DMS 273 (cell line): Measurements from ENCODE around the gene MAP3K8.

Experiments used
- DNase-seq: peaks from one replicate; lab custom pipeline; 2025; ENCODE audit not compliant: unreplicated experiment; lab: John Stamatoyannopoulos, UW

The MAP3K8 gene

DNA sequence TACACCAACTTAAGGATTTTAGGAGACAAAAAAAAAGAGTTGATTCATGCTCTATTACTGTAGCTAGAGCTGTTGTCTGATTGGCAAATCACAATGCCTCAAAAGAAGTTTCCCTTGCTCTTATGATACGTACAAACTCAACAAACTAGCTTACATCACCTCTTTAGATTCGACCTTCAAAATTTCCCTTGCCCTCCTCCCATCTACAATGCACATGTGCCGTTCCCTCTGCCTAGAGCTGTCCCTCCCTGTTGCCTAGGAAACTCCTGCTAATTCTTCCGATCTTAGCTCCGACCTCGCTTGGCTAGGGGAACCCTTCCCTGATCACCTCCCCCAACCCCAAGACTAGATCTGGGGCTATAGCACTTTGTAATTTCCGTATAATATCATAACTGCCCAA lies 55.4 kb downstream of the MAP3K8 start:
- DNase-seq: peak; percentile 1

DNA sequence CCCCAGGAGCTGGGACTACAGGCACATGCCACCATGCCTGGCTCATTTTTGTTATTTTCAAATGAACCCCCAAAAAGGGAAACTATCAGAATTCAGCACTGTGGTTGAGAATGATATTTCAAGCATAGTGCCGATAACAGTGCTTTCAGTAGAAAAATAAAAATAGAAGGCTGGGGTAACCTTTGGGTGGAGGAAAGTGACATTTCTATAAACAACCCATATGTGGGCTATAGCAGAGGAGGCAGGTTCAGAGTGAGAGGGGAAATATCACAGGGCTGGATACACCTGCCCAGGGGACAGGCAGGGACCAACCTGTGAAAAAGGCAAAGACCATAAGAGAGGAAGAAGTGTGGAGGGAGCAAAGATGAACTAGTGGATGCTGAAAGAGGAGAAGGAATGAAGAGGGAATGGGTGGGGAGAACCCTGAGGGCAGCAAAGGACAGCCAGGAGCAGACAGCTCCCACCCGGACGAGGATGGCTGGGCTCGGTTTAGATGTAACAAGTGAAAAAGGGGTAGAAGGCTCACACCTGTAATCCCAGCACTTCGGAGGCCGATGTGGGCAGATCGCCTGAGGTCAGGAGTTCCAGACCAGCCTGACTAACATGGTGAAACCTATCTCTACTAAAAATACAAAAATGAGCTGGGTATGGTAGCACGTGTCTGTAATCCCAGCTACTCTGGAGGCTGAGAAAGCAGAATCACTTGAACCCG lies 56.5 kb downstream of the MAP3K8 start:
- no peak for DNase-seq

DNA sequence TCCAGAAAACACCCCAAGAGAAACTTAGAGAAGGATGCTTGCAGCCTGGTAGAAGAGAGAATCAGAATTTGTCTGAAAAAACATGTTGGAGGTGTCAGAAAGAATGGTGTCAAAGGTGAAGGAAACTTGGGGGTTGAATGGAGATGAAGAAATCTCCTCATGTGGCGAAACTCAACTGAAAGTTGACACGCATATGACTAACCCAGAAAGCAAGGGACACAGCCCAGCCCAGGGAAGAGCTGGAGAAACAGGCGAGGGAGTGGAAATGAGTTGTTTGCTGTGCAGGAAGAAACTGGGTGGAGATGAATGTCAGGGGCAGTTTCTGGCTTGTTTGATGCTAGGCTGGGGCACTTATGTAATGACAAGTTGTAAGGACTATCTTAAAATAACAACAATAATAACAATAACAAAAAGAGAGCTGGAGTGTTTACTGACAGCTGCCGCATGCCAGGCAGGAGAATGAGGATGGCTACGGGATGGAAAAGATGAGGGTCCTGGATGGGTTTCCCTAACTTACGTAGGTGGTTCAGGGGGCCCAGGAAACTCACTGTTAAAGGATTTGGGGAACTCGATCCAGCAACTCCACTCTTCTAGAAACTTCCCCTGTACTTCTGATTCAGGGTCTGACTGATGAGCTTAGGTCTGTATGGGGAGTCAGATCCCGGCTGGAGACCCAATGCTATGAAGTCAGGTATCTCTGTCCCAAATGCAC lies 57.4 kb downstream of the MAP3K8 start:
- DNase-seq: no peak

DNA sequence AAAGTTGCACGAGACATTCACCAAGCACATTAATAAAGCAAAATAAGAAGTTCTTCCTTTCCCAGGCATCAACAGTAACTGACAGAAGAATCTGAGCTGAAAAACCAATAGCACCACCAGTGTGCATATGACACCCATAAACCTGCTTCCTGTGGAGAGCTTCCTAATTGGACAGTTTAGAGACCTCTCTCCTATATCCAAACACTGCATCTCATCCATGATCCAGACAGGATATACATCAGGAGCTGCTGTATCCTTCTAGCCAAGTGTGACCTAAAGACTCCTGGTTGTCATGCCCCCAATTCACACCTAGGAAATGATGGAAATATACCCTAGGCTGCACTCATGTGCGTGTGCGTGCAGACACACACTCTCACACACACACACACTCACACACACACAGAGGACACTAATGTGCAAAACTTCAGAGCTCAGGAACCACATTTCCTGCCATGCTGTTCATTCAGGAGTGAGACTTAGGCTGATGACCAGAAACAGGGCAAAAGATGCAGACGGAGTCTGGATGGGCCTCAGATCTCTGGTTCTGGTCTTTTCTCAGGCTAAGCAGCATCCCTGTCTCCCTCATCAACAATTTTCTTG lies 58.0 kb downstream of the MAP3K8 start:
- no peak for DNase-seq

DNA sequence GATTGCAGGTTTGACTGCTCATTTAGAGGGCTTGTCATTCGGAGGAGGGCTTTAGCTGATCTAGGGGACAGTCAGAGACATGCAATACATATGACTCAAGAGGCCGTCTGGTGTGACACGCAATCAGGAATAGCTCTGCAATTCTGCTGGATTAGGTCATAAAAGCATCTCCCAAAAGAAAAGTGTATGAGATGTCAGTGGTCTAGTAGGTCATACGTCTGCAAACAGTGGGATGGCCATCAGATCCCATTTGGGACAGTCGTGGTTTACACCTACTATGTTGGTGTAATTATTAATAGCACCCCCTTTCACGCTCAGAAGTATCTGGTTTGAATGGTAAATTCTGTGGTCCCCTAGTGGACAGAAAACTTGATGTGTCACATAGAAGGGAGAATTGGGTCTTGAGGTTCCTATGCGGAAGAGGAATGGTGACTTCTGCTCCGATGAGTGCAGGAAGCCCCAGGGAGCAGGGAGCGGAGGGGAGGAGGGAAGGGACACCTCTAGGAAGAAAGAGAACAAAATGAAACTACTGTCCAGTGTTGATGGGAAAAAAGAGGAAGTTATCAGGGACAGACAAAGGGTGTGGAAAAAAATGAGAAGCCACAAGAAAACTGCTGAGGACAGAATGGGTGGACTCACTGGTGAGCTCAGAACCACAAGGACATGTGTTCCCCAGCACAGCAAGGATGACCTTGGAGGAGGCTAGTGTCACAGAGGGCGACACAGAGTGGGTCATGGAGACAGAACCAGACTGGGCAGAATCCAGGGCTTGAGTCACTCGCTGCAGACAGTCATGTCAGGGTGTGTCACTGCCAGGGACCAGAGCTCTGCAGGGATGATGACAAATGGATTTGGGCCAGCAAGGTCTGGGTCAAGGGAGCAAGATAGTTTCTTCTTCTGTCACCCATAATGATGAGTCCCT lies 59.9 kb downstream of the MAP3K8 start:
- DNase-seq: no peak

DNA sequence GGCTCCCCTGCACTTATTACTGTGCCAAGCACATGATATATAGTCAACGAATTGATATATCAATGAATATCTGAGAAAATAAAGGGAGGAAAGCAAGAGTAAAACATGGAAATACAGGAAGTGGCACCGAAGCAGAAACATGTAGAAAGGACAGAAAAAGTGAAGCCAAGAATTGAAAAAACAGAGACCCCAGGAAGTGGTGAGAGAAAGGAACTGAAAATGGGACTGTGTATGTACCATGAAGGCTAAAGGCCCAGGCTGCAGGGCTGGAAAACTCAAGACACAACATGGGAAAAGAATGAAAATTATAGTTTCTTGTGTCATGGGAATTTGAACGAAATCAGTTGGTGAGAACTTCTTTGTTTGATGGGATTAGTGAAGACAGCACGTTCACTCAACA lies 60.6 kb downstream of the MAP3K8 start:
- DNase-seq: no peak

DNA sequence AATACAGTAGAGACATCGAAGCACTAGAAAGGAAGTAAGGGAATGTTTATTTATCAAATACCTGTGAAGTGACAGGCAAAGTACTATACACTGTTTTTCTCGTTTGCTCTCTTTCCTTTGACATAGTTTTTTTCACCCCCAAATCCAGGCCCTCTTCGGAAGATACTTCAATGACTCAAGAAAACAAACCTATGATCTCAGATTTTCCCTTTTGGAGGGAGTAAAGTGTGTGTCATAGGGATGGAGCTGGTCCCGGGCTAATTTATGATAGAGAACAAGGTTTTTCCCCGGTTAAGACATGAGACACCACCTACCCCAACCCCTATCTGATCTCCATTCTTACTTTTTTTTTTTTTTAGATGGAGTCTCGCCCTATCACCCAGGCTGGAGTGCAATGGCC lies 61.7 kb downstream of the MAP3K8 start:
- DNase-seq: no peak

DNA sequence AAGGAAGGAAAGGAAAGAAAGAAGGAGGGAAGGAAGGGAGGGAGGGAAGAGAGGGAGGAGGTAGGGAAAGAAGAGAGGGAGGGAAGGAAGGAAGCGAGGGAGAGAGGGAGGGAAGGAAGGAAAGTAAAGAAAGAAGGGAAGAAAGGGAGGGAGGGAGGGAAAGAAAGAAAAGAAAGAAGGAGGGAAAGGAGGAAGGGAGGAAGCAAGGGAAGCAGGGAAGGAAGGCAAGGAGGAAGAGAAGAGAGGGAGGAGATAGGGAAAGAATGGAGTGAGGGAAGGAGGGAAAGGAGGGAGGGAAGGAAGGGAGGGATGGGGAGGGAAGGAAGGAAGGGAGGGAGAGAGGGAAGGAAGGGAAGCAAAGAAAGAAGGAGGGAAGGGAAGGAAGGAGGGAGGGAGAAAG lies 65.8 kb downstream of the MAP3K8 start:
- DNase-seq: no peak

DNA sequence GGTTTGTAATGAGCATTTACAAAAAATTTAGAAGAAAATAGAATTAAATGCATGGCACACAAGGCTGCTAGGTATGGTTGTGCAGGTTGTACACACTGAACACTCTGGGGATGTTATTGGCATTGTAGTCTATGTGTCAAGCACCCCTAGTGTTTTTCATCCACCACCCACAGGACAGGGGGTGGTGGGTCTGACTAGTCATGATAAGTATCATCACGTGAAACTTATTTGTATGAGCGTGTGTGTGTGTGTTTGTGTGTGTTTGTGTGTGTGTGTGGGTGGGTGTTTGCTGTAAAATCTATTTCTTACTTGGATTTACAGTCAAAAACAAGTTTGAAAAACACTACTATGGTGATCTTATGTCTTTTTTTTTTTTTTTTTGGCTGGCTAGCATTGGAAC lies 66.5 kb downstream of the MAP3K8 start:
- no peak for DNase-seq

DNA sequence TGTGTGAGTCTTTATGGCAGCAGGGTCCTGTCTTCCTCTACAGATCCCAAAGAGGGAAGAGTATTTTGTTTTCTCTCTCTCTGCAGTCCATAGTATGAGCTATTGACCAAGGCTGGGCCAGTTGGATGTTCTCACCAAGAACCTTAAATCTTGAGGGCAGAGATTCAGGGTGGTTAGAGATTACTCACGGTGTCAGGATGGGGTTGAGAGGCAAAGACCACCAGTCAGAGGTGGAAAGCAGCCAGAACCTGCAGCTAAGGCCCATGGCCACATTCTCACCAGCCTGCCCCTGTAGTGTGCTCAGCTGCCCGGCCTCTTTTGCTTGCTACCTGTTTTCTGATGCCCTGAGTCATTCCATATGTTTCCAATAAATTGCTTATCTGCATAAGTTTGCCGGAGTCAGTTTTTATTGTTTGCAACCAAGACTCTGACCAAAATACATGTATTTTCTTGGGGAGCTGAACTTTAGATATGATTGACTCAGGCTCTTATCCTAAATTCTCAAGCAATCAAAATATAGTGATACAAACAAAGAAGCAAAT lies 67.0 kb downstream of the MAP3K8 start:
- DNase-seq: no peak

DNA sequence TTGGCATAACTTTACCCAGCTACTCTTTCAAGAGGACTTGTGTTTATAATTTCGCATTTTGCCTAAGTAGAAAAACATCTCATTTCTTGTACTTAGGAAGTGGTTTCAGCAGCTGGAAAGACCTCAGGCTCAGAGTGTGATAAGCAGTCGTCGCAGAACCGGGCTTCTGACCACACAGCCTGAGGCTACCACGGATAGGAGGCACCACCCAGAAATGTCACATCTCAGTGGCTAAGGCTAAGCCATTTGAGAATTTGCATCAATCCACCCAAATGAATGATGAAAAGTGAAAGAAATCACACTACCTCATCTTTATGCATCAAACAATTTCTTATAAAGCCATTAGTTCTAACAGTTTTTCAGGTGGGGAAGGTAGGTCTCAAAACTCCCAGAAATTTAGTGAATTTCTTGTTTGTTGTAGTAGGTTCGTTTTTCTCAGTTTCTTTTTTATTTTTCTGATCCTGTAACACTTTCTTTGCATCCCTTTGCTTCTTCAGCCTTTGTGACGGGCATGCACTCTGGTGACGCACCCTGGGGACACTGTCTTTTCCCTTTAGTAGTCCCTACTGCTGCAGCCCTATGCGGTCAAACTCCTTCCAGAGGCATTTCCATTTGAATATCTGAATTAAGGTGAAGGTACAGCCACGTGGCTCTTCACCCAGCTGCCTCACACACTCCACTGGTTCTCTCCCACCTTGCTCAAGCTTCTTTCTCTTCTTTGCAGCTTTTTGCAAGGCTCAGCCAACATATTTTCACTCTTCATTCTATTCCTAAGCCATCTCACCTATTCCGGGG lies 68.5 kb downstream of the MAP3K8 start:
- DNase-seq: no peak

DNA sequence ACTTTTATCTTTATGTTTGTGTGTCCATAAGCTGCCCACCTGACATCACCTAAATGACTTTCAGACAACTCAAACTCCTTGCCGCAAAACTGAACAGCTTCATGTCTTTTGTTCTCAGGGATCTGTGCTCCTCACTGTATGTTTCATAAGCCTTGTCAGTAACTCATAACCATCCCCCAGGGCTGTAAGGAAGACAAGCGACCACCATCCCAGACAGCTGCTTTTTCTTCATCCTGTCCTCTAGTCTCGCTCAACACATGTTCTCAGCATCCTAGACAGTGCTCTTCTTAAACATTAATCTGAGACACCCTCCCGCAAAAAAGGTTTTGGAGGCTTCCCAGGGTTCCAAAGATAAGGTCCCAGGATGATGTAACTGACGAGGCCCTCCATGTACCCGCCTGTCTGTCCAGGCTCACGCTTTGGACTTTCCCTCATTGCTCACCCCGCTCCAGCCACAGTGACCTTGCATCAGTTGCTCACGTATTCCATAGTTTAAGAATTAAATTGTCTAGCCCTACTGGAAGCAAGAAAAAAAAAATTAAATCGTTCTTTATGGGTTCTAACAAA lies 69.8 kb downstream of the MAP3K8 start:
- DNase-seq: no peak

DNA sequence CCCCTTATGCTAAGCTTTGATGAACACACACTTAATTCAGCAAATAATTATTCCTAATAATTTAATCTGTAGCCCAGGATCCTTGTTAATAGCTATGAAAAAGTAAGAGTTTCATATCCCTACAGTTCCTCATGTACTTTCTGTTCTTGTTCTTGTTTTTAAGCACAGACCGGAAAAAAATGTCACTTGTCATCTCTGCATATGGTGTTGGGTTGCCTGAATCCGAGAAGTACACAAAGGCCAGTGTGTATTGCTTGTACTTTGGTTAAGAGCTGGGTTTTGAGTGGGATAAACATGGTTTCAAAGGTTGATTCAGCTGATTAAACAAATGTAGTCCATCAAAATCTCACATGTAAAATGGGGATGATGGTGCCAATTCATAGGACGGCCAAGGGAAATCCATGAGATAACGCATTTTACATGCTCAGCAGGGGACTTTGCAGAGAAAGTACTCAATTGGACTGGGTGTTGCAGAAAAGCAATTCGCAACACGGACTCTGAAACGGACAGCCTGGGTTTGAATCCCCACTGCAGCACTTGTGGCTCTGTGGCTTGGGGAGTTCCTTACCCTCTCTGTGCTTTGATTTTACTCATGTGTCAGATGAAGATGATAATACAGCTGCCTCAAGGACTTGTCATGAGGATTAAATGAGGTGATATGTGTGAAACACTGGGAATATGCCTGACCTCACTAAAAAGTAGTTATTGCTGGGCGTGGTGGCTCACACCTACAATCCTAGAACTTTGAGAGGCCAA lies 71.7 kb downstream of the MAP3K8 start:
- DNase-seq: no peak

DNA sequence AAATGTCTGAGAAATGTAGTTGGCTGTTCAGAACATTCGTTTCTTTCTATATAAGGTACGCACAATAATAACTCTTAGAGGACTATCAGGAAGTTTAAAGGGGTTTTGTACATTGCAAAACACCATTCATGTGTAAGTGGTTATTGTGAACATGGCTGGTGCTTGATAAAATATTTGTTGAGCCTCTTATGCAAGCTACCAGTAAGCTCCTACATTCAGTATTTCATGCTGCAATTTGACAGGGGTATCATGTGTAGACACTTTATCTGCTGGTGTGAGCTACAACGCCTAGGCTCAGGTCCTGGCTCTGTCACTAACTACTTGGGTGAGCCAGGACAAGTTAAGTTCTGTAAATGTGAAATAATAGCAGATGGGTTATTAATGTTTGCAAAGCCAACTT lies 75.5 kb downstream of the MAP3K8 start:
- DNase-seq: no peak

DNA sequence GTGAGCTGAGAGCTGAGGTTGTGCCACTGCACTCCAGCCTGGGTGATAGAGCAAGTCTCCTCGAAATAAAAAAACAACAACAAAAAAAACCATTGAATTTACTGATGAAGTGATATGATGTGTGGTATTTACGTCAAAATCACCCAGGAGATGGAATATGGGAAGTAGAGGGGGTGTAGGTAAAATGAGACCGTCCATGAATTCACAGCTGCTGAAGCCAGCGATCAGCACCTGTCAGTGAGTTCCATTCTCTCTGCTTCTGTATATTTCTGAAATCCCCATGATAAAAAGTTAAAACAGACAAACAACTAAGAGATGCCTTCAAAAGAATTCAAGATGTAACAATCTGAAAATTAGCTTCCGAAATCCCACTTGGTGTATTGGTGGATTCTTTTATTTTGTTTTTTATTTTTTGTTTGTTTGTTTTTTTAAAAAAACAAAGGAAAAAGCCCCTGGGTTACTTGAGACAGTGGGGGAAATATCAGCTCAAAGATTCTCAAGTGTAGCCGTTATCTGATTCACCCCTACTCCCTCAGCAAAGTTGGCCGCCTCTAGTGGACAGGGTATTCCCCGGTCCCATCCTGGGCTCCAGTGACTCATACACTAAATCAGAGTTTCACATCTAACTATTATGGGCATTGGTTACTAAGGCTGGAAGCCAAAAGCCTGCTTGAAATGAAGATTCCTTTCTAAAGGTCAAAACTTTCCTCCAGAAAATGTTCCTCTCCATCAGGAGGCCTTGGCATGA lies 76.4 kb downstream of the MAP3K8 start:
- no peak for DNase-seq

DNA sequence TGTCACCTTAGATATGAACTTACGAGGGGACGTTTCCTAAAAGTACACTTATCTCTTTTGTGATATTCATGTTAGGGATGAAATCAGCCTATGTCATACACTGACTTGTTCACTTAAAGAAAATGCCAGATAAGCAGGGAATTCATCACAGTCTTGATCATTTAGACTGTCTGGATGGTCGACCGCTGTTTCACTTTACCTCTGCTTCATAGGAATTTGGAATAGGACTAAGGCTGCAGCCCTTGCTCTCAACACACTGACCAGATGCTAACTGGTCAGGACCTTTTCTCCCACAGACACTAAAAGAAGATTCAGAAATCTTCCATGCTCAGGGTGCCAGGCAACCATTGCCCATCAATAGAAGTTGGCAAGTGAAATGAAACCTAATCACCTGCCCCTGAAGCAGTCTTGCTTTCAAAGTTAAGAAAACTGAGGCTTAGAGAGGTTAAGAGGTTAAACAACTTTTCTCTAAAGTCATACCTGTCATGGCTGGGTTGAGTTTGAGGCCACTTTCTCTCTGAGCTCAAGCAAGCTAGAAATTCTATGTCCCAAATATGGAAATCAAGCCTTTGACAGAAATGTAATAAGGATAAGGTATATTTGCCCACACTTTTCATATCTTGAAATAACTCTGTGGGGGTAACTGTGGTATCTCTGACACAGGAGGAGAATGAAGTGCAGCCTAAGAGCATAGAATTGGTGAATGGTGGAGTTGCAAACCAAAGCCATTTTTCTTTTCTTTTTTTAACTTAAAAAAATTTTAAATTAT lies 77.1 kb downstream of the MAP3K8 start:
- no peak for DNase-seq
